ENCODE measurements around the gene CAPNS1.

Gene CAPNS1

GRCh38 chr19:36103842-36104552 lies 35.9 kb upstream of the CAPNS1 start:
- no peak overlapping the region for H3K4me3 ChIP-seq (ENCODE audit: low read depth in 1 of 2, low read length in 2 of 2)
- H3K27me3 ChIP-seq (ENCODE audit: low read depth, low read length): no peaks in the 10 kb centered on the region
- H3K36me3 ChIP-seq (ENCODE audit: control insufficient read depth in 1 of 2, insufficient read depth in 2 of 2, low read length in 2 of 2): no peaks in the 10 kb centered on the region
- H3K9me3 ChIP-seq (ENCODE audit: control insufficient read depth in 1 of 2, low read length in 2 of 2): no peaks in the 10 kb centered on the region
- H3K4me1 ChIP-seq (ENCODE audit: control insufficient read depth in 1 of 2, insufficient read depth in 2 of 2, low read length in 2 of 2): no peaks in the 10 kb centered on the region
- H3K27ac ChIP-seq (ENCODE audit: low read length): no peak overlapping the region

DNA sequence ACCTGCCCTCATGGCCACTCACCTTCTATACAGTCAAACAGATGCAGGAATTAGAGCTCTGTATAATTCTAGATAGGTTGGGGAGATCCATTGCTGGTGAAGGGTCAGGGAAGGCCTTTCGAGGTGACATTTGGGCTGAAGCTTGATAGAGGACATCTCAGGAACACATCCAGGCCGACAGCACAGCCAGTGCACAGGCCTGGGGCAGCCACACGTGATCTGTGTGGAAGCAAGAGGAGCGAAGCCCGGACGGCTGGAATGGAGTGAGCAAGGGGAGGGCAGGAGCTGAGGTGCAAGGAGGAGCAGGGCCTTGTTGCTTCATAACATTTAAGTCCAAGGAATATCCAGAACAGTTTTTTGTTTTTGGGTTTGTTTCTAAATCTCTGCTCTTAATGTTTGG lies 33.4 kb upstream of the CAPNS1 start:
- Histone ChIP-seq H3K4me1 (ENCODE audit: control insufficient read depth in 1 of 2, insufficient read depth in 2 of 2, low read length in 2 of 2) (no peaks in the 10 kb centered on the region), H3K4me3 (ENCODE audit: low read depth in 1 of 2, low read length in 2 of 2) (no peak overlapping the region), H3K27ac (ENCODE audit: low read length) (no peak overlapping the region), H3K36me3 (ENCODE audit: control insufficient read depth in 1 of 2, insufficient read depth in 2 of 2, low read length in 2 of 2) (peaks cover 0 to 5% of the 10 kb centered on the region in 2 donors), H3K9me3 (ENCODE audit: control insufficient read depth in 1 of 2, low read length in 2 of 2) (no peaks in the 10 kb centered on the region), H3K27me3 (ENCODE audit: low read depth, low read length) (no peaks in the 10 kb centered on the region)

- Histone ChIP-seq H3K27me3 (ENCODE audit: low read depth, low read length) (no peaks in the 10 kb centered on the region), H3K27ac (ENCODE audit: low read length) (no peak overlapping the region), H3K36me3 (ENCODE audit: control insufficient read depth in 1 of 2, insufficient read depth in 2 of 2, low read length in 2 of 2) (peaks cover 0 to 9% of the 10 kb centered on the region in 2 donors), H3K9me3 (ENCODE audit: control insufficient read depth in 1 of 2, low read length in 2 of 2) (no peaks in the 10 kb centered on the region), H3K4me1 (ENCODE audit: control insufficient read depth in 1 of 2, insufficient read depth in 2 of 2, low read length in 2 of 2) (no peaks in the 10 kb centered on the region), H3K4me3 (ENCODE audit: low read depth in 1 of 2, low read length in 2 of 2) (no peak overlapping the region)
Observed at GRCh38 chr19:36106991-36107390, 32.9 kb upstream of the CAPNS1 start.

- H3K27me3 ChIP-seq (ENCODE audit: low read depth, low read length): no peaks in the 10 kb centered on the region
- H3K4me1 ChIP-seq (ENCODE audit: control insufficient read depth in 1 of 2, insufficient read depth in 2 of 2, low read length in 2 of 2): peaks cover 0 to 5% of the 10 kb centered on the region in 2 donors
- no peak overlapping the region for H3K27ac ChIP-seq (ENCODE audit: low read length)
- H3K4me3 ChIP-seq (ENCODE audit: low read depth in 1 of 2, low read length in 2 of 2): no peak overlapping the region
- peaks cover 4 to 19% of the 10 kb centered on the region in 2 donors for H3K36me3 ChIP-seq (ENCODE audit: control insufficient read depth in 1 of 2, insufficient read depth in 2 of 2, low read length in 2 of 2)
- H3K9me3 ChIP-seq (ENCODE audit: control insufficient read depth in 1 of 2, low read length in 2 of 2): no peaks in the 10 kb centered on the region
Observed at GRCh38 chr19:36108684-36109083, 31.2 kb upstream of the CAPNS1 start.

GRCh38 chr19:36110487-36111199 lies 29.2 kb upstream of the CAPNS1 start, which contains the start of gene OVOL3:
OVOL3 (plus strand) TSS chr19:36111143; CDS start chr19:36111203, 60 bp downstream.
- no peak within 1 kb of the TSS for H3K27ac ChIP-seq (ENCODE audit: low read length)
- no peaks in the 10 kb centered on the region for H3K9me3 ChIP-seq (ENCODE audit: control insufficient read depth in 1 of 2, low read length in 2 of 2)
- peaks cover 4 to 19% of the 10 kb centered on the region in 2 donors for H3K36me3 ChIP-seq (ENCODE audit: control insufficient read depth in 1 of 2, insufficient read depth in 2 of 2, low read length in 2 of 2)

GRCh38 chr19:36111200-36111539 lies 28.7 kb upstream of the CAPNS1 start:
- Histone ChIP-seq H3K36me3 (ENCODE audit: control insufficient read depth in 1 of 2, insufficient read depth in 2 of 2, low read length in 2 of 2) (peaks cover 4 to 19% of the 10 kb centered on the region in 2 donors), H3K4me1 (ENCODE audit: control insufficient read depth in 1 of 2, insufficient read depth in 2 of 2, low read length in 2 of 2) (peaks cover 0 to 18% of the 10 kb centered on the region in 2 donors), H3K27me3 (ENCODE audit: low read depth, low read length) (no peaks in the 10 kb centered on the region), H3K4me3 (ENCODE audit: low read depth in 1 of 2, low read length in 2 of 2) (no peak overlapping the region), H3K9me3 (ENCODE audit: control insufficient read depth in 1 of 2, low read length in 2 of 2) (no peaks in the 10 kb centered on the region), H3K27ac (ENCODE audit: low read length) (no peak overlapping the region)

More at GRCh38 chr19:36110487-36111199, 29.2 kb upstream of the CAPNS1 start, which contains the start of gene OVOL3:
- Histone ChIP-seq H3K4me1 (ENCODE audit: control insufficient read depth in 1 of 2, insufficient read depth in 2 of 2, low read length in 2 of 2) (peaks cover 0 to 13% of the 10 kb centered on the region in 2 donors), H3K27me3 (ENCODE audit: low read depth, low read length) (no peaks in the 10 kb centered on the region), H3K4me3 (ENCODE audit: low read depth in 1 of 2, low read length in 2 of 2) (no peak within 1 kb of the TSS)

GRCh38 chr19:36112678-36113077 lies 27.2 kb upstream of the CAPNS1 start:
- no peak overlapping the region for H3K4me3 ChIP-seq (ENCODE audit: low read depth in 1 of 2, low read length in 2 of 2)
- H3K9me3 ChIP-seq (ENCODE audit: control insufficient read depth in 1 of 2, low read length in 2 of 2): no peaks in the 10 kb centered on the region
- peaks cover 0 to 27% of the 10 kb centered on the region in 2 donors for H3K4me1 ChIP-seq (ENCODE audit: control insufficient read depth in 1 of 2, insufficient read depth in 2 of 2, low read length in 2 of 2)
- no peak overlapping the region for H3K27ac ChIP-seq (ENCODE audit: low read length)
- peaks cover 4 to 23% of the 10 kb centered on the region in 2 donors for H3K36me3 ChIP-seq (ENCODE audit: control insufficient read depth in 1 of 2, insufficient read depth in 2 of 2, low read length in 2 of 2)
- no peaks in the 10 kb centered on the region for H3K27me3 ChIP-seq (ENCODE audit: low read depth, low read length)

DNA sequence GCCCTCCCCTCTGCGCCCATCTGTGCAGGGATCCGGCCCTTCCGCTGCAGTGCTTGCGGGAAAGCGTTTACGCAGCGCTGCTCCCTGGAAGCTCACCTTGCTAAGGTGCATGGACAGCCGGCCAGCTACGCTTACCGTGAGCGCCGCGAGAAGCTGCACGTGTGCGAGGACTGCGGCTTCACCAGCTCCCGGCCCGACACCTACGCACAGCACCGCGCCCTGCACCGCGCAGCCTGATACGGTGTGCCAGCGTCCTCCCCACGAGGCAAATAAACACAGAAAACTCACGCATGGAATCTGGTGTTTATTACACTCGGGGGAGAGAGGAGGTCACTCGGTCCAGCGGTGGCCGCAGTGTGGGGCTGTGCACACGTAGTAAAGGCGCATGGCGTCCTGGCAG lies 26.4 kb upstream of the CAPNS1 start:
- no peaks in the 10 kb centered on the region for H3K27me3 ChIP-seq (ENCODE audit: low read depth, low read length)
- no peak overlapping the region for H3K27ac ChIP-seq (ENCODE audit: low read length)
- H3K9me3 ChIP-seq (ENCODE audit: control insufficient read depth in 1 of 2, low read length in 2 of 2): no peaks in the 10 kb centered on the region
- peak overlapping the region; percentile 76 to 93 for H3K4me3 ChIP-seq (ENCODE audit: low read depth in 1 of 2, low read length in 2 of 2)
- peaks cover 4 to 29% of the 10 kb centered on the region in 2 donors for H3K36me3 ChIP-seq (ENCODE audit: control insufficient read depth in 1 of 2, insufficient read depth in 2 of 2, low read length in 2 of 2)
- peaks cover 0 to 27% of the 10 kb centered on the region in 2 donors for H3K4me1 ChIP-seq (ENCODE audit: control insufficient read depth in 1 of 2, insufficient read depth in 2 of 2, low read length in 2 of 2)

DNA sequence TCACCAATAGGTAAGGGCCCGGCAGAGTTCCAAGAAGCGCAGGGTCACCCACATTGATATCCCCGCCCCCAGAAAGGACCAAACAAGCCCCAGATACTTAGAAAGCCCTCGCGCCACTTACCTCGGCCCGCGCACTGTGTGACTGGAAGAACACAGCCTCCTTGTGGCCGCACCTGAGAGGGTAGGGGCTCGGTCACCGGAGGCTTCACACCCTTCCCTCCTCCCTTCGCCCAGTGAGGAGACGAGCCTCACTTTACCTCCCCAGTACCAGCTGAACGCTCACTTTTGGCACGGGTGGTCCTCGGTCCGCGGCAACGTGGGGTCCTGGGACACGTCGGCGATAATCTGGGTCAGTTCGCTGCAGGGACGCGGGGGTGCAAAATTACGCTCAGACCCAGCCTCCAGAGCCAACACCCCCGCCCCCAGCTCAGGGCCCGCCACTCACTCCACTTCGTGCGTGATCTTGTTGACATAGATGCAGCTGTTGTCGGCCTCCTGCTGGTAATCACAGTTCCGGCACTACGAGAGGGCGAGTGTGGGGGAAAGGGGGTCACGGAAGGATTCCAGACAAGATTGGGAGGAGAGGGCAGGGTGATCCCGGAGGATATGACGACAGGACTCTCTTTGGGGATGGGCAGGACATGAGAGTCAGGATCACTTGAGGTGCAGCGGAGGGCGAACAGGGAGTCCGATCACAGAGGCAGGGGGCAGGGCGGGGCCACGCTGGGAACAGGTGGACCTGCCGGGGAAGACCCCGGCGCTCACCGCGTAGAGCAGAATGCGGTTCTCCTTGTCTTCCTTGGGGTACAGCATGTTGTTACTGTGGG lies 25.8 kb upstream of the CAPNS1 start:
- Histone ChIP-seq H3K36me3 (ENCODE audit: control insufficient read depth in 1 of 2, insufficient read depth in 2 of 2, low read length in 2 of 2) (peaks cover 4 to 29% of the 10 kb centered on the region in 2 donors), H3K27me3 (ENCODE audit: low read depth, low read length) (no peaks in the 10 kb centered on the region), H3K27ac (ENCODE audit: low read length) (peak overlapping the region; percentile 83), H3K9me3 (ENCODE audit: control insufficient read depth in 1 of 2, low read length in 2 of 2) (no peaks in the 10 kb centered on the region), H3K4me1 (ENCODE audit: control insufficient read depth in 1 of 2, insufficient read depth in 2 of 2, low read length in 2 of 2) (peaks cover 0 to 27% of the 10 kb centered on the region in 2 donors), H3K4me3 (ENCODE audit: low read depth in 1 of 2, low read length in 2 of 2) (peak overlapping the region; percentile 76 to 93)

GRCh38 chr19:36114721-36115452 lies 25.0 kb upstream of the CAPNS1 start, which contains the start of gene POLR2I:
POLR2I (minus strand) TSS chr19:36114875; CDS start chr19:36114856, 19 bp downstream.
- Histone ChIP-seq H3K4me3 (ENCODE audit: low read depth in 1 of 2, low read length in 2 of 2) (peak within 1 kb of the TSS; percentile 76 to 93), H3K4me1 (ENCODE audit: control insufficient read depth in 1 of 2, insufficient read depth in 2 of 2, low read length in 2 of 2) (peaks cover 0 to 28% of the 10 kb centered on the region in 2 donors), H3K27ac (ENCODE audit: low read length) (peak within 1 kb of the TSS; percentile 83), H3K9me3 (ENCODE audit: control insufficient read depth in 1 of 2, low read length in 2 of 2) (no peaks in the 10 kb centered on the region), H3K27me3 (ENCODE audit: low read depth, low read length) (no peaks in the 10 kb centered on the region), H3K36me3 (ENCODE audit: control insufficient read depth in 1 of 2, insufficient read depth in 2 of 2, low read length in 2 of 2) (peaks cover 4 to 30% of the 10 kb centered on the region in 2 donors)

Measured in muscle layer of duodenum (tissue), 2 donors.